Muscle of leg (tissue), 9 donors: ENCODE data around the gene CDC37L1. TPM values are rescaled to one million over a fixed set of nuclear protein-coding genes. Genes with fewer than 3 reads are reported as not detected.

Experiments used
- polyA plus RNA-seq, 8 donors: library from polyadenylated mRNA; unstranded; fragments of 120-200 nt; gene quantifications; one replicate each; pipeline versions ENCODE4 v1.2.1 to v1.2.3, GENCODE V29; 2013; ENCODE audit warnings: inconsistent platforms in 1 of 8, low replicate concordance in 1 of 8; ENCODE audit not compliant: insufficient read length in 8 of 8, insufficient read depth in 1 of 8
- total RNA-seq: library from RNA; stranded (reverse); fragments of 120-200 nt; gene quantifications from one replicate; pipeline ENCODE4 v1.2.4, GENCODE V29; 2013

The CDC37L1 gene
- total and polyA plus RNA-seq, 9 donors = 18.3 to 26.7 (median 21.6) TPM

Other genes with a start within 250 kb of the CDC37L1 start
- 0.66 TPM for gene SLC1A1, start 189.1 kb upstream of the CDC37L1 start, total RNA-seq
- gene SLC1A1, start 189.1 kb upstream of the CDC37L1 start, polyA plus RNA-seq = 1 to 10 TPM in 1 of 8 donors, under 1 TPM in 7; 0.47 to 2.1 (median 0.71) TPM
- gene PLPP6, start 17.3 kb upstream of the CDC37L1 start, total RNA-seq = 3.1 TPM
- 1 to 10 TPM; 3.3 to 4.6 (median 4.2) TPM for gene PLPP6, start 17.3 kb upstream of the CDC37L1 start, polyA plus RNA-seq
- gene SPATA6L, start 13.1 kb upstream of the CDC37L1 start, total RNA-seq = 0.49 TPM
- under 1 TPM; 0.17 to 0.87 (median 0.51) TPM for gene SPATA6L, start 13.1 kb upstream of the CDC37L1 start, polyA plus RNA-seq
- 29.8 TPM for gene AK3, start 61.6 kb downstream of the CDC37L1 start, total RNA-seq
- gene AK3, start 61.6 kb downstream of the CDC37L1 start, polyA plus RNA-seq = 10 to 100 TPM; 36.2 to 47.5 (median 39.0) TPM
- gene RCL1, start 113.4 kb downstream of the CDC37L1 start, total RNA-seq = 17.9 TPM
- gene RCL1, start 113.4 kb downstream of the CDC37L1 start, polyA plus RNA-seq = 10 to 100 TPM; 11.1 to 16.9 (median 13.4) TPM